Natural killer cell (primary cell): Measurements from ENCODE around the gene MIDN. TPM values are rescaled to one million over a fixed set of nuclear protein-coding genes. Genes with fewer than 3 reads are reported as not detected.

ENCODE experiments used
- ATAC-seq, 3 donors: fragments of 150-1000 bp in 2 of 3; fragments of 200-7000 bp in 1 of 3; cut with Tn5 transposase; 1 replicate in 1 of 3; 2 replicates in 2 of 3; pipeline ENCODE4 v1.10.0; 2021; ENCODE audit warnings: mild to moderate bottlenecking in 2 of 3, moderate library complexity in 2 of 3
- DNase-seq, 2 donors: peaks; one replicate each; pipeline versions ENCODE4 v3.0.0 to v3.0.0-alpha.2; 2013 to 2021; ENCODE audit warnings: mixed read lengths in 1 of 2
- H3K27ac ChIP-seq: one replicate; pipeline ENCODE4 v1.5.1; 2013; ENCODE audit warnings: mild to moderate bottlenecking, low read length
- H3K27me3 ChIP-seq: one replicate; pipeline ENCODE4 v1.6.1; 2013; ENCODE audit warnings: low read length; ENCODE audit not compliant: control insufficient read depth, insufficient read depth
- H3K36me3 ChIP-seq: one replicate; pipeline ENCODE4 v1.6.1; 2013; ENCODE audit warnings: low read length; ENCODE audit not compliant: control insufficient read depth, insufficient read depth
- H3K4me1 ChIP-seq: one replicate; pipeline ENCODE4 v1.6.1; 2013; ENCODE audit warnings: low read length; ENCODE audit not compliant: control insufficient read depth, insufficient read depth
- H3K4me3 ChIP-seq: one replicate; pipeline ENCODE4 v1.5.1; 2013; ENCODE audit warnings: low read length
- H3K9me3 ChIP-seq: one replicate; pipeline ENCODE4 v1.6.1; 2013; ENCODE audit warnings: low read length; ENCODE audit not compliant: control insufficient read depth, insufficient read depth
- H3K27ac Mint-ChIP-seq, 2 donors: one replicate each; pipeline ENCODE4 v1.8.0; 2022; ENCODE audit warnings: mild to moderate bottlenecking in 2 of 2, mixed read lengths in 2 of 2, moderate library complexity in 1 of 2
- H3K27me3 Mint-ChIP-seq, 2 donors: one replicate each; pipeline ENCODE4 v1.8.0; 2022; ENCODE audit warnings: low read depth in 2 of 2, mixed read lengths in 2 of 2
- H3K36me3 Mint-ChIP-seq: one replicate; pipeline ENCODE4 v1.8.0; 2022; ENCODE audit warnings: mixed read lengths
- H3K4me1 Mint-ChIP-seq, 2 donors: one replicate each; pipeline ENCODE4 v1.8.0; 2022; ENCODE audit warnings: mixed read lengths in 2 of 2
- H3K4me3 Mint-ChIP-seq: one replicate; pipeline ENCODE4 v1.8.0; 2022; ENCODE audit warnings: mild to moderate bottlenecking, moderate library complexity, mixed read lengths
- H3K9me3 Mint-ChIP-seq, 2 donors: one replicate each; pipeline ENCODE4 v1.8.0; 2022; ENCODE audit warnings: mixed read lengths in 2 of 2
- CTCF ChIP-seq: fragments of 200-600 bp; IDR thresholded peaks from one replicate; pipeline ENCODE4 v1.8.0; 2022; ENCODE audit warnings: antibody characterized with exemption
- WGBS: methylation state at CpG from one replicate; pipeline ENCODE4 v1.1.7; 2013; ENCODE audit warnings: missing lambda C conversion rate; ENCODE audit not compliant: insufficient coverage; 5-methylcytosine and 5-hydroxymethylcytosine counted together
- intact Hi-C: fragments of 100-400 bp; cut with micrococcal nuclease; formaldehyde crosslinking; loops from one replicate; pipeline ENCODE4 v1.14.2; 2022
- total RNA-seq, 4 donors: library from RNA; stranded (reverse); fragments of 120-200 nt in 1 of 4; gene quantifications; one replicate each; pipeline versions ENCODE4 v1.2.3 to v1.2.4, GENCODE V29; 2013 to 2022

The MIDN gene
- total RNA-seq, 3 donors from 2014 or later (not counting 1 experiment from before 2014, with no cell fraction given), result 296 to 367 (median 314) TPM

- no peak for TF ChIP-seq CTCF
- Mint-ChIP-seq H3K27ac (peak overlapping the region; percentile 97 to 100), H3K36me3 (no peaks in the 10 kb centered on the region), H3K4me1 (peaks cover 37 to 63% of the 10 kb centered on the region in 2 donors), H3K9me3 (no peaks in the 10 kb centered on the region), H3K27me3 (no peaks in the 10 kb centered on the region), H3K4me3 (peak overlapping the region; percentile 89)
- peak overlapping the region; percentile 100 for H3K27ac ChIP-seq
- H3K4me1 ChIP-seq, result peaks cover 95% of the 10 kb centered on the region
- ATAC-seq, result peak; percentile 44 to 66 (median 47)
- no peaks in the 10 kb centered on the region for H3K9me3 ChIP-seq
- peaks cover 39% of the 10 kb centered on the region for H3K36me3 ChIP-seq
- intact Hi-C loops, result loop anchor here (1.0 kb wide), 1 partner anchor 8 kb away; no protein-coding TSS in a partner anchor
- H3K4me3 ChIP-seq, result peak overlapping the region; percentile 51
- DNase-seq, result peak; percentile 76 to 83
- 4% methylated on average over 17 of the region's 17 CpGs for WGBS
- H3K27me3 ChIP-seq, result no peaks in the 10 kb centered on the region
These were observed 11.0 kb downstream of the MIDN start for GRCh38 chr19:1259206-1259875.

- ATAC-seq, result peak; percentile 16 to 26 (median 18)
- H3K9me3 Mint-ChIP-seq, result no peaks in the 10 kb centered on the region
- no peaks in the 10 kb centered on the region for H3K27me3 Mint-ChIP-seq
- H3K4me3 Mint-ChIP-seq, result peak overlapping the region; percentile 89
- Histone ChIP-seq H3K4me1 (peaks cover 94% of the 10 kb centered on the region), H3K9me3 (no peaks in the 10 kb centered on the region), H3K27ac (peak overlapping the region; percentile 100), H3K4me3 (peak overlapping the region; percentile 51), H3K36me3 (peaks cover 31% of the 10 kb centered on the region), H3K27me3 (no peaks in the 10 kb centered on the region)
- no peak for TF ChIP-seq CTCF
- H3K36me3 Mint-ChIP-seq, result no peaks in the 10 kb centered on the region
- peak overlapping the region; percentile 97 to 100 for H3K27ac Mint-ChIP-seq
- peak; percentile 67 to 68 for DNase-seq
- peaks cover 37 to 58% of the 10 kb centered on the region in 2 donors for H3K4me1 Mint-ChIP-seq
- 2% methylated on average over 33 of the region's 33 CpGs for WGBS
- intact Hi-C loops, result loop anchor here (1.0 kb wide), 1 partner anchor 9 kb away; no protein-coding TSS in a partner anchor
These were observed 11.7 kb downstream of the MIDN start for GRCh38 chr19:1259876-1260748.

- DNase-seq, result peak; percentile 96 to 99
- Mint-ChIP-seq H3K27ac (peak overlapping the region; percentile 97 to 100), H3K4me1 (peaks cover 37 to 62% of the 10 kb centered on the region in 2 donors), H3K4me3 (peak overlapping the region; percentile 90), H3K27me3 (no peaks in the 10 kb centered on the region), H3K9me3 (no peaks in the 10 kb centered on the region), H3K36me3 (no peaks in the 10 kb centered on the region)
- WGBS, result under 1% methylated on average over 81 of the region's 83 CpGs
- H3K4me1 ChIP-seq, result peaks cover 94% of the 10 kb centered on the region
- no peak for TF ChIP-seq CTCF
- H3K9me3 ChIP-seq, result no peaks in the 10 kb centered on the region
- H3K27ac ChIP-seq, result peak overlapping the region; percentile 100
- intact Hi-C loops, result no loop called here
- ATAC-seq, result peak; percentile 71 to 93 (median 80)
- no peaks in the 10 kb centered on the region for H3K27me3 ChIP-seq
- H3K4me3 ChIP-seq, result peak overlapping the region; percentile 91
- peaks cover 23% of the 10 kb centered on the region for H3K36me3 ChIP-seq
These were observed 12.6 kb downstream of the MIDN start for GRCh38 chr19:1260749-1261537.
